GM15510 (cell line): ENCODE results near the gene PCDHA1.

Experiments
- POLR2A ChIP-seq: IDR thresholded peaks from 3 replicates; pipeline ENCODE4 v1.6.1; 2011; ENCODE audit warnings: borderline replicate concordance; ENCODE audit not compliant: insufficient read length; ENCODE audit errors: extremely low read depth

Gene PCDHA1

GRCh38 chr5:140964356-140964755 lies 178.4 kb downstream of the PCDHA1 start:
- TF ChIP-seq POLR2A: no peak

- TF ChIP-seq POLR2A: no peak
Observed at GRCh38 chr5:140965905-140966292, 180.0 kb downstream of the PCDHA1 start.

GRCh38 chr5:140966293-140967225 lies 180.6 kb downstream of the PCDHA1 start, which contains the start of gene PCDHAC2:
Gene PCDHAC2, plus strand, starts transcription at chr5:140966476. Its CDS starts 291 bp downstream, at chr5:140966767.
- TF ChIP-seq POLR2A: no peak

GRCh38 chr5:140967226-140967893 lies 181.4 kb downstream of the PCDHA1 start:
- no peak for TF ChIP-seq POLR2A

GRCh38 chr5:140969880-140970279 lies 183.9 kb downstream of the PCDHA1 start:
- no peak for TF ChIP-seq POLR2A

- no peak for TF ChIP-seq POLR2A
Observed at GRCh38 chr5:140973550-140973949, 187.6 kb downstream of the PCDHA1 start.

- no peak for TF ChIP-seq POLR2A
Observed at GRCh38 chr5:140977003-140977402, 191.1 kb downstream of the PCDHA1 start.

- TF ChIP-seq POLR2A: no peak
Observed at GRCh38 chr5:140978260-140978659, 192.3 kb downstream of the PCDHA1 start.

- TF ChIP-seq POLR2A: no peak
Observed at GRCh38 chr5:140978983-140979382, 193.0 kb downstream of the PCDHA1 start.

- no peak for TF ChIP-seq POLR2A
Observed at GRCh38 chr5:140982083-140982716, 196.3 kb downstream of the PCDHA1 start.

- TF ChIP-seq POLR2A: no peak
Observed at GRCh38 chr5:140986117-140986521, 200.2 kb downstream of the PCDHA1 start.

- no peak for TF ChIP-seq POLR2A
Observed at GRCh38 chr5:140988100-140988499, 202.2 kb downstream of the PCDHA1 start.

GRCh38 chr5:140988608-140989007 lies 202.7 kb downstream of the PCDHA1 start:
- TF ChIP-seq POLR2A: no peak

GRCh38 chr5:140989254-140990020 lies 203.5 kb downstream of the PCDHA1 start:
- TF ChIP-seq POLR2A: no peak
